DOHH2 (cell line): ENCODE results near the gene C2CD3.

ENCODE experiments used
- CTCF ChIP-seq: fragments of 200-600 bp; sonication (generic); IDR thresholded peaks from one replicate; pipeline ENCODE4 v1.5.1; 2014; ENCODE audit warnings: antibody characterized with exemption, mild to moderate bottlenecking, low read depth, low read length; ENCODE audit not compliant: poor library complexity, severe bottlenecking
- EZH2phosphoT487 ChIP-seq: fragments of 200-600 bp; sonication (generic); IDR thresholded peaks from 2 replicates; pipeline ENCODE4 v1.6.1; 2017; ENCODE audit warnings: borderline replicate concordance, mild to moderate bottlenecking, antibody characterized with exemption, low read length, moderate library complexity, mixed read lengths

- TF ChIP-seq EZH2phosphoT487 (no peak), CTCF (no peak)
Measured at GRCh38 chr11:74091549-74091948, 79.3 kb downstream of the C2CD3 start.
